ENCODE results near the gene ASCC2. TPM values are rescaled to one million over a fixed set of nuclear protein-coding genes. Genes with fewer than 3 reads are reported as not detected.

The ASCC2 gene
- total and polyA plus RNA-seq, 8 donors, result 51.2 to 58.3 (median 54.4) TPM

DNA sequence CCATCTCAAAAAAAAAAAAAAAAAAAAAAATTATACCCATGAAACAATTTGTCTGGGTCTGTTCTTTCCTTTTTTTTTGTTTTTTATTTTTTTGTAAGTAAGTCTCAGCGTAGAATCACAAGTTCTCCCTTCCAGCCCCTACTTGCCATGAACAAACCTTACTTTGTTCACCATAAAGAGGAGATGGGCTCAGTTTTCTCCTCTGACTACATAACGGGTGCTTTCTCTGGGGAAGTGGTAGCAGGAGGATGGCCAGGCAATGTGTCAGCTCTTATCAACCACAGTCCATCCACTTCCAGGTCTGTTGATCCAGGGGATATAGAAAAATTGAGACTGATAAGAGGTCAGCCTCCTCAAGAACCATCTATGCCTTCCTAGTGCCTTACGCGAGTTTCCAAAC lies 11.0 kb downstream of the ASCC2 start:
- intact Hi-C loops (cut with DNase I), result no loop called here
- Histone ChIP-seq H3K27ac (no peak overlapping the region), H3K4me1 (peaks cover 0 to 13% of the 10 kb centered on the region in 2 donors), H3K36me3 (peaks cover 0 to 81% of the 10 kb centered on the region in 2 donors), H3K4me3 (no peak overlapping the region), H3K9me3 (no peaks in the 10 kb centered on the region), H3K27me3 (no peaks in the 10 kb centered on the region)
- DNase-seq (no peak), ATAC-seq (no peak)
- TF ChIP-seq, protein P1, sequence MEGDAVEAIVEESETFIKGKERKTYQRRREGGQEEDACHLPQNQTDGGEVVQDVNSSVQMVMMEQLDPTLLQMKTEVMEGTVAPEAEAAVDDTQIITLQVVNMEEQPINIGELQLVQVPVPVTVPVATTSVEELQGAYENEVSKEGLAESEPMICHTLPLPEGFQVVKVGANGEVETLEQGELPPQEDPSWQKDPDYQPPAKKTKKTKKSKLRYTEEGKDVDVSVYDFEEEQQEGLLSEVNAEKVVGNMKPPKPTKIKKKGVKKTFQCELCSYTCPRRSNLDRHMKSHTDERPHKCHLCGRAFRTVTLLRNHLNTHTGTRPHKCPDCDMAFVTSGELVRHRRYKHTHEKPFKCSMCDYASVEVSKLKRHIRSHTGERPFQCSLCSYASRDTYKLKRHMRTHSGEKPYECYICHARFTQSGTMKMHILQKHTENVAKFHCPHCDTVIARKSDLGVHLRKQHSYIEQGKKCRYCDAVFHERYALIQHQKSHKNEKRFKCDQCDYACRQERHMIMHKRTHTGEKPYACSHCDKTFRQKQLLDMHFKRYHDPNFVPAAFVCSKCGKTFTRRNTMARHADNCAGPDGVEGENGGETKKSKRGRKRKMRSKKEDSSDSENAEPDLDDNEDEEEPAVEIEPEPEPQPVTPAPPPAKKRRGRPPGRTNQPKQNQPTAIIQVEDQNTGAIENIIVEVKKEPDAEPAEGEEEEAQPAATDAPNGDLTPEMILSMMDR (IDR thresholded peaks at IDR 0.05), result no peak

GRCh38 chr22:29825578-29825977 lies 12.5 kb downstream of the ASCC2 start:
- TF ChIP-seq, protein P1 (IDR thresholded peaks at IDR 0.05), result no peak
- Histone ChIP-seq H3K4me1 (peaks cover 5 to 23% of the 10 kb centered on the region in 2 donors), H3K9me3 (no peaks in the 10 kb centered on the region), H3K4me3 (no peak overlapping the region), H3K36me3 (peaks cover 0 to 79% of the 10 kb centered on the region in 2 donors), H3K27ac (no peak overlapping the region), H3K27me3 (no peaks in the 10 kb centered on the region)
- ATAC-seq, result no peak
- intact Hi-C loops (cut with DNase I), result no loop called here
- DNase-seq, result no peak

DNA sequence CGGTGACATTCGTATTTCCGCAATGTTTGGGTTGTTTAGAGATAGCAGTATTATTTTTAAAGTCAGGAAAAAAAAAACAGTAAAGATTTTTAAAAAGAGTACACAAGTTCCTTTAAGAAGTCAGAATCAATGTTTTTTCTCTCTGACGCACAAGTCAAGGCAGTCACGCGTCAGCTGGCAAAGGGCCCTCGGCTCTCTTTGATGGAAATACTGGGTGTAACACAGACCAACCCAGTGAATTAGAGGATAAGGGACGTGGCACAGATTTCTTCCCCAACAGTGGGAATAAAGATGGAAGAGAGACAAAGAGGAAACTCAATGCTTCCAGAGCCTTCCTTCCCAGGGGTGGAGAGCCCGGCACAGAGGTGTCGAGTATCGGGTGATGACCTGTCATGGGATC lies 13.4 kb downstream of the ASCC2 start:
- ATAC-seq, result no peak
- H3K27ac ChIP-seq, result no peak overlapping the region
- intact Hi-C loops (cut with DNase I), result no loop called here
- peaks cover 5 to 25% of the 10 kb centered on the region in 2 donors for H3K4me1 ChIP-seq
- peaks cover 0 to 79% of the 10 kb centered on the region in 2 donors for H3K36me3 ChIP-seq
- H3K4me3 ChIP-seq, result no peak overlapping the region
- no peaks in the 10 kb centered on the region for H3K9me3 ChIP-seq
- no peaks in the 10 kb centered on the region for H3K27me3 ChIP-seq
- TF ChIP-seq, protein P1 (IDR thresholded peaks at IDR 0.05), result no peak
- no peak for DNase-seq

GRCh38 chr22:29821291-29822016 lies 16.6 kb downstream of the ASCC2 start:
- Histone ChIP-seq H3K9me3 (no peaks in the 10 kb centered on the region), H3K4me3 (no peak overlapping the region), H3K27me3 (no peaks in the 10 kb centered on the region), H3K27ac (peak overlapping the region; percentile 23 to 92), H3K36me3 (peaks cover 0 to 90% of the 10 kb centered on the region in 2 donors), H3K4me1 (peaks cover 5 to 25% of the 10 kb centered on the region in 2 donors)
- ATAC-seq (peak; percentile 89), DNase-seq (peak in 3 of 4 donors; percentile 57 to 91 (median 86))
- TF ChIP-seq, protein P1 (IDR thresholded peaks at IDR 0.05), result no peak
- intact Hi-C loops (cut with DNase I), result no loop called here

DNA sequence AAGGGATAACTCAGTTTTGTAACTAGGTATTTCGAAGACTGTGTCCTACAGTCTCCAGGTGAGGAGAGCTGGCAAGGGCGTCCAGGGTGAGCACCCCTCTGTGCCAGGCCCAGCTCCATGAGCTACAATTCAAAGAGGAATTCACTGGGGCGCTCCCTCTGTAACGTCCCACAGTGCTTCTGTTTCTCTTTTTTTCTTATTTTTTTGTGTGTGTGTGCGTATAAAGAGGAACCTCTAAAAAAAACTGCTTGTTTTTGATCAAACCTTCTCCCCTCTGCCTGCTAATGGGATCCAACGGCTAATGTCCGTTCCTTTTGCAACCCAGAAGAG lies 17.1 kb downstream of the ASCC2 start:
- intact Hi-C loops (cut with DNase I), result no loop called here
- DNase-seq (no peak), ATAC-seq (peak; percentile 43)
- TF ChIP-seq, protein P1 (IDR thresholded peaks at IDR 0.05), result no peak
- no peaks in the 10 kb centered on the region for H3K9me3 ChIP-seq
- no peaks in the 10 kb centered on the region for H3K27me3 ChIP-seq
- H3K4me3 ChIP-seq, result no peak overlapping the region
- peak overlapping the region; percentile 23 to 92 for H3K27ac ChIP-seq
- peaks cover 10 to 27% of the 10 kb centered on the region in 2 donors for H3K4me1 ChIP-seq
- peaks cover 0 to 93% of the 10 kb centered on the region in 2 donors for H3K36me3 ChIP-seq

Data from left lung (tissue), 10 donors.